Erythroblast (primary cell): ENCODE data around the gene FBXL19.

Experiments
- GATA1 ChIP-seq: IDR thresholded peaks from 2 replicates; pipeline ENCODE4 v1.6.1; 2011; ENCODE audit warnings: low read depth, mild to moderate bottlenecking, control low read depth, low read length, moderate library complexity
- POLR2A ChIP-seq: IDR thresholded peaks from 2 replicates; pipeline ENCODE4 v1.6.1; 2011; ENCODE audit warnings: mild to moderate bottlenecking, low read length

DNA sequence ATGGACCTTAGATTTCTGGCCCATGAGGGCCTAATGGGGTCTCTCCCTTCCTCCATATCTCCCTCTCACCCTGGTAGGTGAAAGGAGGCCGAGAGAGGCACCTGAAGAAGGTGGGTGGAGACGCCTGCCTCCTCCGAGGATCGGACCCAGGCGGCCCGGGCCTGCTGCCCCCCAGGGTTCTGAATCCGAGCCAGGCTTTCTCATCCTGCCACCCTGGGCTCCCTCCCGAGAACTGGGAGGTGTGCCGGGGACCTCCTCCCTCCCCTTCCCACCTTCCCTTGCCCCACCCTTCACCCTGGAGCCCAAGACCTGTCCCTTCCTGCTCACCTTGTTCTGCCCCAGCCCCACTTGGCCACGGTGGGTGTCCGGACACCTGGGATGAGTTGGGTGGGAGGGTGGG is 5.0 kb downstream of the FBXL19 start:
- TF ChIP-seq POLR2A, result no peak
- no peak for TF ChIP-seq GATA1
